Iris pigment epithelial cell (primary cell): ENCODE results near the gene CORO2A.
"Not testable (repeated sequence)": the region's sequence is repeated elsewhere in the genome, so short reads cannot be mapped to it uniquely, and the experiment has no call there.

Source experiments
- DNase-seq: peaks from one replicate; pipeline ENCODE4 v3.0.0-alpha.2; 2011; ENCODE audit warnings: low read depth

CORO2A gene

DNA sequence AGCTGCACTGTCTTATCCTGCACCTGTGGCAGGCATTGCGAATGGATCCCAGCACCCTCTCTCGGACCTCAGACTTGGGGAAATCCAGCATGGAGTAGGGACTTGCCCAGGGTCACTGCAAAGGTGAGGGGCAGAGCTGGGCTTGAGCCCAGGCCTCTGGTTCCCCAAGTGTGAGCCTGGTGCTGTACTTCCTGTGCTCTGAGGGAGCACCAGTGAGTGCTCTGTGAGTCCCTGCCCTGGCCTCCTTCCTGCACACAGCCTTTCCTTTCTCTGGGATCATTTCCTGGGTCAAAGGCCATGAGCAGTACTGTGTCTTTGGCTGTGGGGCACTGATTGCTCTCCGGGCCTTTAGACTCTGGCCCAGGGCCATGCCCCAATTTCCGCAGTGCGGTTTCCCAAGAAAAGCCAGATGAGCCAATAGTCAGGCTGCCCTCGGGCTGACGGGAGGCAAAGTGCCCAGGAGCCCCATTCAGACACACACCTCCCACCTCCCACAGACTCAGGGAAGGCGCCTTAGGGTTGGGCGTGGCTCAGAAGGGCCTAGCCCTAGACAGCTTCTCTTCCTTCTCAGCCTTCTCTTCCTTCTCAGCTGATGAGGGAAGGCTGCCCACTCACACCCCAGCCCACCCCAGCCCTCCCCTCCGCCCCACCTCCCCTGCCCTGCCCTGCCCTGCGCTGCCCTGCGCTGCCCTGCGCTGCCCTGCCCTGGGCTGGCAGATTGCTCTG, 50.1 kb downstream of the CORO2A start:
- no peak for DNase-seq

DNA sequence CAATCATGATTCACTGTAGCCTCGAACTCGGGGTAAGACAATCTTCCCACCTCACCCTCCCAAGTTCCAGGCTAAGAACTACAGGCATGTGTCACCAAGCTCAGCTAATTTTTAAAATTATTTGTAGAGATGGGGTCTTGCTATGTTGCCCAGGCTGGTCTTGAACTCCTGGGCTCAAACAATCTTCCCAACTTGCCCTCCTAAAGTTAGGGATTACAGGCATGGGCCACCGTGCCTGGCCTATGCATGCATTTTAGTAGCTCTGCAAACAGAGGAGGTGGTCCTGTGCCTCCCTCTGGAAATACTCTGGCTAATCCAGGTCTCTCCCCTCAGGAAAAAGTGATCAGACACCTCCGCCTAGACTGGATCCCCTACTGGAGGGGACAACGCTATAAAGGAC, 51.9 kb downstream of the CORO2A start:
- DNase-seq = no peak

DNA sequence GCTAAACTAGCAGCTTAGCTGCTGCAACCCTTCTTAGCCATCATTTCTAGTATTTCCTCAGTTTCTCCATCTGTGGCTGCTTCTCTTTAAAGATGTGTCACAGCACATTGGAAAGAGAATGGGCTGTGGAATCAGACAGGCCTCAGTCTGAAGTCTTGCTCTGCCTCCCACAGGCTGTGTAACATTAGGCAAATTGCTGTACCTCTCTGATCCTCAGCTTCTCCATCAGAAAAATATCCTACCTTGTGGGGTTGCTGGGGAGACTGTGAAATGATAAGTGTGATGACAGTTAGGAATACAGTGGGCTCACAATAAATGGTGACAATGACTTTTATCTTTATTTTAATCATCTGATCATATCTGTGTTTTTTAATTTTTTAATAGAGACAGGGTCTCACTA, 55.9 kb downstream of the CORO2A start:
- no peak for DNase-seq

DNA sequence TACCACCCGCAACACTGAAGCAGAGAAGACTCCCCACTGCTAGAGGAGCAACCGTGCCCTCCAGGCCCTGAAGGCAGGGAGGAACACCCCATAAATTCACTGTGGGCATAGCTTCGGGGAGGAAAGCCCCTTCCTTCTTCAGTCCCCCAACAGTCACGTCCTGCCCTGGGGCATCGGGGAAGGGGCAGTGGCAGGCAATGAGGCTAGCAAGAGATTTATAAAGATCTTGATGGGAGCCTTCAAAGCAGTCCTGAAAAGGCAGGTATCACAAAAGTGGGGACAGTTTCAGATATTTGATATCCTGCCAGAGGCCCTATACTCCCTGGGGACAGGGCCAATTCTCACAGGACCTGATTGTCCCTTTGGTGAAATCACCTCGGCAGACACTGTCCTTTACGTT, 56.5 kb downstream of the CORO2A start:
- DNase-seq = no peak

DNA sequence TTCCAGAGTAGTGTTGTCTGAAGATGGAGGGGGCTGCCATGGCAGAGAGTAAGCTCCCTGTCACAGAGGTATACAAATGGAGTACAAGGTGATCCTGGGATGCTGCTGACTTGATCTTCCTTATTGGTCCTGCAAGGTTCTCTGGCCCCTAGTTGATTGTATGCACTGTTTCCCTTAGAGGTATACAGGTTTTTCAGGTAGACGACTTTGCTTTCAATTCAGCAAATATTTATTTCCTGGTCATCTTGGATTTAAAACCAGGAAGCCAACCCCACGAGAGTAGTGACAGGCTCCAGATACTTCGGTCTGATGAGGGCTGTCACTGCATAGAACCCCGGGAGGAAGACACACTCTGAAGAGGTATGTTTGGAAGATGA, 56.9 kb downstream of the CORO2A start:
- no peak for DNase-seq

DNA sequence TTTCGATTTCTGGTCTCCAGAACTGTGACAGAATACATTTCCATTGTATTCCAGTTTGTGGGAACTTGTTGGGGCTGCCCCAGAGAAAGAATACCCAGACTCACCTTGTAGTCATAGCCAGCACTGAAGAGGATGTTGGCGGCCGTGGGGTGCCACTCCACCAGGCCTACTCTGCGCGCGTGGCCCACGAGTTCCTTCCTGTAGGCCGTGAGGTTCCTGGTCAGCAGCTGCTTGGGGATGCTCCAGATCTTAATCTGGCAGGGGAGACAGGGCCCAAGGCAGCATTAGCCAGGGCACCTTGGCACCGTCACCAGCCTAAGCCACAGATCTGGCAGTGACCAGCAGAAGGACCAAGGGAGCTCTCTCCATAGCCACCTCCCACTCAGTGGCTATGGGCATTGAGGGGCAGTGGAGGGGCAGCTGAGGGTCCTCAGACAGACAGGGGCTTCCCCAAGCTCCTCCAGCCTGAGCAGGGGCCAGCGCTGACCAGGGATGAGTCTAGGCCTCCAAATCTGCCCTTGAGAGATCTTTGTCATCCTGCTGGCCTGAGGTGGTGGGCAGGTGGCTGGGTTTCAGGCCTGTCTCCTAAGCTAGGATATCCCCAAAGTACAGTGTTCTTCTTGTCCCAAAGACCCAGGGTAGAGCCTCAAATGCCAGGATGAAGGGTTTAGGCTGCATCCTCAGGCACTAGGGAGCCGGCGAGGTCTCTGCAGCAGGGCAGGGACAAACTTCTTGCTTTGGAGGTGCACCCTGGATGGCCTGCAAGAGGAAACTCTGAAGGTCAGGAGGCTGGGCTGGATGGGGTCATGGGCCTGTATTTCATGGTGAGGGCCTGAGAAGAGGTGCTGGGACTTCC, 57.5 kb downstream of the CORO2A start:
- DNase-seq = no peak

DNA sequence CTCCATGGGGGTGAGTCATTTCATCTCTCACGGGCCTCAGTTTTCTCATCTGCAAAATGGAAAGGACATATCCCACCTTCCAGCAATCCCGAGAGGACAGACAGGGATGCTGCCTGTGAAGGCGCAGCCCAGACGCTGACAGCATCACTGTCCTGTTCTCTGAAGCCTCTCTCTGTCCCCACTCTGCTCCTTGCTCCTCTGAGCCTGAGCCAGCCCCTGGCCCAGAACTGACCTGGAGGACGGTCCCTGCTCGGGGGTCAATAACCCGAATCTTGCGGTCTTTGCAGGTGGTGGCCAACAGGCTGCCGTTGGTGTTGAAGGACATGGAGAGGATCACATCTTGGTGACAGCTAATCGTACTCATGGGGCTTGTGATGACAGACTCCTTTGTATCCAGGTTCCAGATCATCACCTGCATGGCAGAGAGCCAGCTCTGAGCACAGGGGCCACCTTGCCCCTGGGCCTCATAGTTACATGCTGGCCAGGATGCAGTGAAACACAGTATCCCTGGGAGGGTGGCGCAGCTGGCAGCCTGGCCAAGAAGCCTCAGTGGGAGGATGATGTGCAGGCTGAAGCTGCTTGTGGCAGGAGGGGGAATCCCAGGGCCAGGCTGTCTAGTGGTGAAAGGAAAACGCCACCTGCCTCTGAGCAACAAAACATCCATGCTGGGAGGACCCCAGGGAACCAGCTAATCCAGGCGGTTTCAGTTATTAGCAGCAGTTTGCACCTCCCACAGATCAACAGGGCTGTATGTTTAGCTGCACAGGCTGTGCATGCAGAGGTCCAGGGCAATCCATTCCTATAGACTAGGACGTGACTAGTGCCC, 59.4 kb downstream of the CORO2A start:
- no peak for DNase-seq

DNA sequence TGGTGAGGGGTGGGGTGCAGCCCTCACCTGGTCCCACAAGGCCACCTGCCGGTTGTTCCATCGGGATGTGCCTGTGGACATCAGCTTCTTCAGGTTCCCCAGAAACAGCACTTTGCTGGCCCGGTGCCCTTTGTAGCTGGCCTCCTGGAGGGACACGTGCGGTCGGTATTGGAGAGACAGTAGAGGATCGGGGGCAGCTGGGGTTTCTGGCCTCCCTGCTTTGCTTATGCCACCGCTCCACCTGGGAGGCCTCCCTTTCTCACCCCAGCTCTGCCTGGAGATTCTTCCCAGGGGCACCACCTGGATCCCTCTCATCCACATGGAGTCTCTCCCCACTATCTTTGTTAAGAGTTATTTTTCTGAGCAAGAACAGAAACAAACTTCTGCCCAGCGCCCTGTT, 60.3 kb downstream of the CORO2A start:
- no peak for DNase-seq

DNA sequence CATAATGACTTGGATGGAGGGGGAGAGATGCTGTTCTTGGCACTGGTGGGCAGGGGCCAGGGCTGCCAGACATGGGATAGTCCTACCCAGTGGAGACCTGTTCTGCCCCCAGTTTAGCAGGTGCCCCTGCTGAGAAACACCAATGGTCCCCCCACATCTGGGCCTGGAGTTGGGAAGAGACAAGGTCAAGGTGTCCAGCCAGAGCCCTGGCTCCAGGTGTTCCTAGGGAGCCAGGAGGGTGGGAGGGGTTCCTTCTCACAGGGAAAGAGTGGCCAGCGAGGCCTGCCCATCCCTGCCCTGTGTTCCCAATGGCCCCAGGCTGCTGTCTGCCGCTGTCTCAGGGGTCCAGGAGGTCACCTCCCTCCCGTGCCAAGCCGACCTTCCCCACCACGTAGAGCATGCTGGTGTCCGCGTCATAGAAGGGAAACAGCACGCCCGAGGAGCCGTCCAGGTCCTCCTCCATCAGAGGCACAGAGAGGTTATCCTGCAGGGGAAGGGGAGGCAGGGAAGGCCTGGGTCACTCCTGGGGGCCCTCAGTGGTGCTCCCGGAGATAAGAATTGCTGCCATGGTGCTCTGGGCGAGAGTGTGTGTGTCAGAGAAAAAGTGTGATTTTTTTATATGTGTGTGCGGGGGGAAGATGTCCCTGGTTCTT, 61.7 kb downstream of the CORO2A start:
- no peak for DNase-seq

DNA sequence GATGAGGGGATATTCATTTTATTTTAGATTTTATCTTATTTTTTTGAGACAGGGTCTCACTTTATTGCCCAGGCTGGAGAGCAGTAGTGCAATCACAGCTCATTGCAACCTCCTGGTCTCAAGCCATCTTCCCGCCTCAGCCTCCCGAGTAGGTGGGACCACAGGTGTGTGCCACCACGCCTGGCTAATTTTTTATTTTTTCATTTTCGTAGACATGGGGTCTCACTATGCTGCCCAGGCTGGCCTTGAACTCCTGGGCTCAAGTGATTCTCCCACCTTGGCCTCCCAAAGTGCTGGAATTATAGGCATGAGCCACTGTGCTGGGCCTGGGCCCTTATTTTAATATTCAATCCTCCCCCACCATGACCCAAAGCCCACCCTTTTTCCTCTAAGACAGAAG, 62.4 kb downstream of the CORO2A start:
- not testable (repeated sequence) for DNase-seq

DNA sequence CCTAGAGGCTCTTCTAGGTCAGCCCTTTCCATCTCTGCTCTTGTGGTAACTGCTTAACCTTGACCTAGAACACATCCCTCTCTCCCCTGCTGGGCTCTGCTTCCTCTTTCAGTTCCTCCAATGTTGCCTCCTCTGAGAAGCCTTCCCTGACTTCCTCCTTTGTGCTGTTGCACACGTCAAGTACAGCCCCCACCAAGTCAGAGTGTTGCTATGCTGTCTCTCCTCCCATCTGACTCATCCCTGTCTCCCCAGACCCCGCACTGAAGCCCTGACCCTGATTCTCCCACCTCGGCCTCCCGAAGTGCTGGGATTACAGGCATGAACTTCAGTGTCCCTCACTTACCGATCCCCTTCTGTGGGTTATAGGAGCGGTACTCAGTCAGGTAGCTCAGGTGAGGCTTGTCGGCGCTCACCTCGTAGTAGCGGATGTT, 63.0 kb downstream of the CORO2A start:
- peak; percentile 28 for DNase-seq

DNA sequence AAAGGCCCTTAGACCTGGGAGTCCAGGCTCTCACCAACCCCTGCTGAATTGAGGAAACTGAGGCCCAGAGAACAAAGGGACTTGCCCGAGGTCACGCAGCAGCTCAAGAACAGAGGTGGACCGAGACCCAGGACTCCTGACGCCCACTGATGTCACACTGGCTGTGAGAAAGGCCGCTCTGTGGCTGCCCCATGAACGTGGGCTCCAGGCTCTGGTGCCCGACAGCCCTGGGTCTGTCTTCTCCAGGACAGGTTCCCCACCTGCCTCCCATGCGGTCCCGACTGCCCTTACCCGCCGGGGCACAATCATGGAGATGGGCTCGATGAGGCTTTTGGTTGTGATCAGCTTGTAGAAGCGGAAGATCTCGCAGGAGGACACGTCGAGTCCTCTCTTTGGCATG, 64.1 kb downstream of the CORO2A start:
- no peak for DNase-seq

DNA sequence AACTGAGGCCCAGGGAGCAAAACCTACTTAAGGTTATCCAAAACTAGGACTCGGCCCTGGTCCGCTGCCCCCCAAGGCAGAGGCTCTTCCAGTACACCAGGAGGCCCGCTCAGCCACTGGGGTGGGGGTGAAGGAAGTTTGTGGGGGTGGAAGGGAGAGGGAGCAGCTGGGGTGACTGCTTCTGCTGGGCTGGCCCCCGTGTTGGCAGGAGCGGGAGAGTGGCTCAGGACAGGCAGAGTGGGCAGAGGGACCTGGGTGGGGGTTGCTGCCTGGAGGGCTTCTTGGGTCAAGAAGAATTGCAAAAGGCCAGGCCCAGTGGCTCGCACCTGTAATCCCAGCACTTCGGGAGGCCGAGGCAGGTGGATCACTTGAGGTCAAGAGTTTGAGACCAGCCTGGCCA, 65.2 kb downstream of the CORO2A start:
- DNase-seq = no peak

DNA sequence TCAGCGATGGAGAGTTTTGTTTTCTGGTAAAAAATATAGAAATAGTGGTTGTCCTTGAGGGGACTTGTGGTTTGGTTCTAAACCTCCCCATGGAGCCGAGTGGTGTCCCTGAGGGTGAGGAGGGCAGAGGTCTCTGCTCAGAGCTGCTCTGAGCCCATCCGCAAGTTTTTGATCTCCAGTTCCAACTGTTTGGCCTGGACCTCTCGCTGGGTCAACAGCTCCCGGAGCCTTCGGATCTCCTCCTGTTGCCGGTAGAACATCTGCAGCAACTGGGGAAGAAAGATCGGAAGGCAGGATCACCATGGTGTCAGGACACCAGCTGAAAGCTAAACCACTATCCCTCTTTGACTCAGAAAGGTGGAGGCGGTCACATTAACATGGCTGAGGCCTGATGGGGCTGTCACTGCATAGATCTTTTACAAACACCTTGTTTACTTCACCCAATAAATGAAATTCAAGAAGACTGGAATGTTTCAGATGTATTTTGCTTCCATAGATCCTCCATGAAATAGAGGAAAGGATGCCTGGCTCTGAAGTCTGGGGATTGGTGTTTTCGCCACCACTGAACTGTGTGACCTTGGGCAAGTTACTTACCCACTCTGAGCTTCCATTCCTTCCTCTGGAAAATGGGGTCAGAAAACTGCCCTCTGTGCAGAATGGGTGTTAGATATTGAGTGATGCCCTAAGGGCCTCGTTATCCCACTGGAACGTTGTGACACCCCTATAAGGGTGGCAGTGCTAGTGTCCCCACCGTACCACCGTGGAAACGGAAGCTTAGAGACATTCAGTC, 67.6 kb downstream of the CORO2A start:
- no peak for DNase-seq

DNA sequence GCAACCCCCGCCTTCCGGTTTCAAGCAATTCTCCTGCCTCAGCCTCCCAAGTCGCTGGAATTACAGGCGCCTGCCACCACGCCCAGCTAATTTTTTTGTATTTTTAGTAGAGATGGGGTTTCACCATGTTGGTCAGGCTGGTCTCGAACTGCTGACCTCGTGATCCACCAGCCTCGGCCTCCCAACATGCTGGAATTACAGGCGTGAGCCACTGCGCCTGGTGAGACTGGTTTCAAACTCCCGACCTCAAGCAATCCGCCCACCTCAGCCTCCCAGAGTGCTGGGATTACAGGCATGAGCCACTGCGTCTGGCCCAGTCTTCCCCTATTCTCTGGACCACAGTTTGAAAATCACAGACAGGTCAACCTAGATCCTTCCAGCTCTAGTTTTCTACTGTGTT, 68.3 kb downstream of the CORO2A start:
- not testable (repeated sequence) for DNase-seq

DNA sequence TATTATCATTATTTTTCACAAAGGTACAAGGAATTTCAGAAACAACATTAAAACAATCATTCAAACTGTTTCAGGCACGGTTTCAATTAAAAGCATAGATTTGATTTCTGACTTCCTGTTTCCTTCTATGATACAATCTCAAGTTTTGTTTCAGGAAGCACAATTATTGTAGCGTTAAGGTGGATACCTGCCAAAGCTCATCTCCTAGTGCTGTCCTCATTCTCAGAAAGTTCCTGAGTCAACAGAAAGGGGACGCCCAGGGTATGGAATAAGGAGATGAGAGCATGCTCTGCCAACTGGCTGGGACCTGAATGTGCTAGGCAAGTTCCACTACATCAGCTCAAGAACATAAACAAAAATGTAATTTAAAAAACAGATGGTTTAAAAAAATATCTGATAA, 71.4 kb downstream of the CORO2A start:
- peak; percentile 33 for DNase-seq

DNA sequence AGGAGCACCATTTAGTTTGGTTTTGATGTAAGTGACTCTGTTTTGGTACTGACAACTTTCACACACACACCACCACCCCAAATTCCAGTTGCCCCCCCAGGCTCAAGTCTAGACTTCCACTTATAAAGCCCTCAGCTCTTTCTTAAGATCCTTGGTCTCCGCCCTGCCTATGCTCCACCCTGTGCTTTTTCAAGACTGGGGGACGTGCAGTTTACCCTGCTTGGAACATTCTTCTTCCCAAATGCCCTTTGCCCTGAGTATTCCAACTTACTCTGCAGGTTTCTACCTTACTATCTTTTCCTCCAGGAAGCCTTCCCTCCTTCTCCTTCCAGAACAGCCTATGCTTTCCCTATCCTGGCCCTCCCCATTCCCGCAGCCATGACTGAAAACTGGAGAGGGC, 72.0 kb downstream of the CORO2A start:
- DNase-seq = no peak

DNA sequence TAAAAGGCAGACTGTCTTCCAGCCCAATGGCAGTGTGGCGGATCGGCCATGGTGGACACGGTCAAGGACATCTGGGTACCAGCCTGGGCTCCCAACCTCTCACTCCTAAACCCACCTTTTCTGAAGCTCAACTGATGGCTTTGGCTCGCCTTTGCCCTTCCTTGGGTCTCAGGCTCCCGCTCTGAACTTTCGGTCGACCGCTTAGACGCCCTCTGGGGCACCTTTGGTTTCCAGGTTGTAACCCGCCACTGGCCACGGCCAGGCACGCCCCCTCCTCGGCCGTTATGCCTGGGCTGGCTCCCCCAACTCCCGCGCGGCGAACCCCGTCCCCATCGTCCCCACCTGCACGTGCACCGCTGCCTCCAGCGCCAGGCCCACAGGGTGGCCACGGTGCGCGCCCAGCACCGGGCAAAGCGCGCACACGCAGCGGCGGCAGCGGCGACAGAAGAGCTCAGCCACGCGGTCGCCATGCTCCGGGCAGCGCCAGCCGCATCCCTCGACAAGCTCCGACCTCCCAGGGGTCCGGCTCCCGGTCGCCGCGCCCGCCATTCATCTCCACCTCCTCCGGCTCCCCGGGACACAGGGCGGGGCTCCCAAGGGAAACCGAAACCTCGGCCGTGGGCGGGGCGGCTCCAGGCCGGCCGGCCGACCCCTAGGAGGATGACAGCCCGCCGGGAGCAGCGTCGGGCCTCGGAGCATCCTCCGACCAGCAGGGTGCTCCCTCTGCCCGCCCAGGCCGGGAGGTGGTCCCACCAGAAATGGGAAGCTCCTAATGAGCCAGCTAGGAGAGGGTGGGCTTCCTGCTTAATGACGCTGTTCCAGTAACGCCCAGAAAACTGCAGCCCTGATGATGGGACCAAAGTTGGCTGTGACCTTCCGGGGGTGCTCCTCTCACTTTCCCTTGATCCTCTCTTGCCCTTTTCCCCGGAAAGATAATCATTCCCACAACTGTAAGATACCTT, 73.5 kb downstream of the CORO2A start, which contains the start of gene TRIM14:
Gene TRIM14 (minus strand): TSS at position 583 of the 962 bp plus-strand sequence. CDS start 34 bp downstream, at position 549.
- DNase-seq = peak; percentile 70

DNA sequence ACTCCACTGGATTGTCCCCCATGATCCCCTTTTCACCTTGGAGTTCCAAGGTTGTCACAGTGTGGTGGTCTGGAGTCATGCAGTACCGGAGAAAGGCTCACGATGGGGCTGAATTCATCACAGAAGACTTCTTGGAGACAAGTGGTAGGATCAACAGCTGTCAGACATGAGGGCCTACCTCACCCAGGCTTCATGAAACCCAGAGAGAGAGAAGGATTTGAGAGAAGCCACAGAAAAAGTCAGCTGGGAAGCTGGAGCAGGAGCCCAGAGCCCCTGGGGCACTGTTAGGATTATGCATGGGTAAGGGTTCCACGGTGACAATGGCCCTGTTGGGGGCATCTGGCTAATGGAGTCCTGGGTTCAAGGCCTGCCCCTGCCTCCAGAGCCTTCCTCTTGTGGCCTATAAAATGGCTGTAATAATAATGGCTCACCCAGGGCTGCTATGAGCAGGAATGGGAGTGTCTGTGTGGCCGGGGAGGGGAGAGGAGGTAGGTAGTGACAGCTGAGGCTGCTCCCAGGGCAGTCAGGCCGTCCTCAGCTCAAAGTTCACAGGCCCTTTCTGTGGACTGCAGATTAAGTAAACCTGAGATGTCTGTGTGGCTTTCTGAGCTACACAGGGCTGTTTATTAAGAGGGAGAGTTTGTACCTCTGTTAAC, 74.3 kb downstream of the CORO2A start:
- DNase-seq = peak; percentile 43
